ENCODE measurements around the gene CGN. TPM values are rescaled to one million over a fixed set of nuclear protein-coding genes. Genes with fewer than 3 reads are reported as not detected.

The CGN gene
- total and polyA plus RNA-seq, 5 donors from 2014 or later: 0.37 to 1.2 (median 0.37) TPM; not detected in 2

DNA sequence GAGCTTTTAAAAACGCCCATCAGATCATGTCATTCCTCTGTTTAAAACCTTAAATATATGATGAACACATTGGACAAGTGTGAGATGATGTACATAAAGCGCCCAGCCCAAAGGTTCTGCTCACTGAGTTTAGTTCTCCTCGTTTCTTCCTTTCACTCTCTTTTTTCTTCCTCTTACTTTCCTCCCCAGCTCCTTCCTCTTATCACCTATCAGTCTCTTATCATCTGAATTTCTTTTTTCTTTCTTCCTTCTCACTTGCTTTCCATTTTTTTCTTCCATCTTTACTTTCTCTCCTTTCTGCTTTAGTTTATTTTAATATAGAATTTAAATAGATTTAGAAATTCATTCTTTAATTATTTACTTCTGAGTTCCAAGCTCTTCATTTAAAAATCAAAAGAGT lies 34.1 kb upstream of the CGN start:
- Histone ChIP-seq H3K27me3 (ENCODE audit: control insufficient read depth, insufficient read depth, low read length) (no peaks in the 10 kb centered on the region), H3K36me3 (ENCODE audit: control insufficient read depth, insufficient read depth, low read length) (no peaks in the 10 kb centered on the region), H3K4me3 (ENCODE audit: low read depth, low read length) (no peak overlapping the region), H3K9me3 (ENCODE audit: control insufficient read depth in 2 of 2, low read length in 2 of 2) (peaks cover 2 to 9% of the 10 kb centered on the region in 2 experiments), H3K4me1 (ENCODE audit: control insufficient read depth, insufficient read depth, low read length, poor library complexity, severe bottlenecking) (peaks cover 6% of the 10 kb centered on the region), H3K27ac (ENCODE audit: insufficient read depth, low read length, poor library complexity, severe bottlenecking) (no peak overlapping the region)
- Mint-ChIP-seq H3K9me3 (peaks cover 0 to 4% (median 0%) of the 10 kb centered on the region in 7 donors), H3K4me3 (peak overlapping the region in 1 of 4 donors; percentile 44), H3K36me3 (no peaks in the 10 kb centered on the region), H3K4me1 (peaks cover 6 to 15% (median 11%) of the 10 kb centered on the region in 4 donors), H3K27ac (peak overlapping the region in 1 of 3 donors; percentile 77), H3K27me3 (no peaks in the 10 kb centered on the region)
- DNase-seq (no peak), ATAC-seq (ENCODE audit: low read depth in 2 of 2) (no peak)

DNA sequence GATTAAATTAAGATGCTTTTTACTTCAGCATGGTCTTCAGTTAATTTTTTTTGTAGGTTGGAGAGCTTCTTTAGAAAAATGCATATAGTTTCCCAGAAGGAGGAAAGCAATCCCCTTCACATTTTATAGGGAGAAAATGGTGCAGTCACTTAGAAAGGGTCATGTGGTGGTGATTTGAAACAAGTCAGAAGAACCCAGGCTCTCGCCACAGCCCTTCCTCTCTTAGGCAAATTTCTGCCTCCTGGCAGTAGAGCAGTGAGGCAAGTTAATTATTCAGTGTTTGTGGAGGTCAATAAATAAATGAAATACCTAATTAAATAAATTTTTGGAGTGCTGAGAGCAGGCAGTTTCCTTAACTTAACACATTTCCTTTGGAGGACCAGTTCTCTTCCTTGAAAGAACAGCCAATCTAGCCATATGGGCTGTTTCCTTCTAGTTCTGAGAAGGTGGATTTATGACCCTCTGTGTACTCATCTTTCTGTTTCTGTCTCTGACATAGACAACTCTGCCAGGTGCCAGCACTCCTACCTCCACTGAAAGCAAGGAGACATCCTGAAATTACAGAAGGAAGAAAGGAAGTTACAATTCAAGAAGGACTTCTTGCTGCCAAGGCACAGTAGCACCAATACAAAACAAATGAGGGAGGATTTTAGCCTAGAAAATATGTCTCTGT lies 32.9 kb upstream of the CGN start:
- Histone ChIP-seq H3K4me1 (ENCODE audit: control insufficient read depth, insufficient read depth, low read length, poor library complexity, severe bottlenecking) (peaks cover 1% of the 10 kb centered on the region), H3K27ac (ENCODE audit: insufficient read depth, low read length, poor library complexity, severe bottlenecking) (no peak overlapping the region), H3K9me3 (ENCODE audit: control insufficient read depth in 2 of 2, low read length in 2 of 2) (peaks cover 2 to 12% of the 10 kb centered on the region in 2 experiments), H3K27me3 (ENCODE audit: control insufficient read depth, insufficient read depth, low read length) (no peaks in the 10 kb centered on the region), H3K36me3 (ENCODE audit: control insufficient read depth, insufficient read depth, low read length) (no peaks in the 10 kb centered on the region), H3K4me3 (ENCODE audit: low read depth, low read length) (no peak overlapping the region)
- ATAC-seq (ENCODE audit: low read depth in 2 of 2) (no peak), DNase-seq (no peak)
- H3K4me3 Mint-ChIP-seq: no peak overlapping the region
- H3K36me3 Mint-ChIP-seq: no peaks in the 10 kb centered on the region
- H3K27ac Mint-ChIP-seq: no peak overlapping the region
- H3K9me3 Mint-ChIP-seq: peaks cover 0 to 4% (median 0%) of the 10 kb centered on the region in 7 donors
- H3K4me1 Mint-ChIP-seq: peaks cover 0 to 8% (median 4%) of the 10 kb centered on the region in 4 donors
- no peaks in the 10 kb centered on the region for H3K27me3 Mint-ChIP-seq

DNA sequence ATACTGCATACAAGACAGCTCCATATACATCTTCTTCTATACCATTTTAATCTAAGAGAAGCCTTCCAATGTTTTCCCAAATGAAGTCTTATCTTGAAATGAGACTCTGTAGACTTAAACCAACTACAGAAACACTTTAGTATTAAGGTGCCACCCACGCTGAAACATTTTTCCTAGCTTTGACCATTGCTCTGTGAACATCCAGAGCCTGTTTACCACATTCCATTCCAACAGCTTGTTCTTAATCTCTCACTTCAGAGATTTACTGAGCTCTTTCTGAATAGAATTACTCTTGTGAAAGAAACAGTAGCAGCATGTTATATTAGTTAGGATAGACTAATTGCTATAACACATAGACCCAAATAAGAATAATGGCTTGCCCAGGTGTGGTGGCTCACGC lies 32.3 kb upstream of the CGN start:
- Mint-ChIP-seq H3K27ac (no peak overlapping the region), H3K27me3 (no peaks in the 10 kb centered on the region), H3K4me1 (peaks cover 0 to 3% (median 1%) of the 10 kb centered on the region in 4 donors), H3K9me3 (peaks cover 0 to 4% (median 0%) of the 10 kb centered on the region in 7 donors), H3K36me3 (no peaks in the 10 kb centered on the region), H3K4me3 (no peak overlapping the region)
- Histone ChIP-seq H3K4me1 (ENCODE audit: control insufficient read depth, insufficient read depth, low read length, poor library complexity, severe bottlenecking) (no peaks in the 10 kb centered on the region), H3K27me3 (ENCODE audit: control insufficient read depth, insufficient read depth, low read length) (no peaks in the 10 kb centered on the region), H3K27ac (ENCODE audit: insufficient read depth, low read length, poor library complexity, severe bottlenecking) (no peak overlapping the region), H3K4me3 (ENCODE audit: low read depth, low read length) (no peak overlapping the region), H3K9me3 (ENCODE audit: control insufficient read depth in 2 of 2, low read length in 2 of 2) (peaks cover 2 to 12% of the 10 kb centered on the region in 2 experiments), H3K36me3 (ENCODE audit: control insufficient read depth, insufficient read depth, low read length) (no peaks in the 10 kb centered on the region)
- no peak for ATAC-seq (ENCODE audit: low read depth in 2 of 2)
- no peak for DNase-seq

DNA sequence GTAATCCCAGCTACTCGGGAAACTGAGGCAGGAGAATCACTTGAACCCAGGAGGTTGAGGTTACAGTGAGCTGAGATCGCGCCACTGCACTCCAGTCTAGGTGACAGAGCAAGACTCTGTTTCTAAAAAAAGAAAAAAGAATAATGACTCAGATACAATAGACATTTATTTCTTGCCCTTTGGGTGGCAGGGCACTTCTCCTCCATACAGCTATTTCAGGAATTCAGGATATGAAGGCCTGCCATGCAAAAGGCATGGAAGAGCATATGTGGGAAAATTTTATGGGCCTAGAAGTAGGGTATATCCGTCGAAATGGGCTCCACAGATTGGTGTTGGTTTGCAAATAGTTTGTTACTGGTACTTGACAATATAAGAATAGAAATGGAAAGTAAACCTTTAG lies 31.7 kb upstream of the CGN start:
- Histone ChIP-seq H3K9me3 (ENCODE audit: control insufficient read depth in 2 of 2, low read length in 2 of 2) (peaks cover 2 to 12% of the 10 kb centered on the region in 2 experiments), H3K27ac (ENCODE audit: insufficient read depth, low read length, poor library complexity, severe bottlenecking) (no peak overlapping the region), H3K4me1 (ENCODE audit: control insufficient read depth, insufficient read depth, low read length, poor library complexity, severe bottlenecking) (no peaks in the 10 kb centered on the region), H3K4me3 (ENCODE audit: low read depth, low read length) (no peak overlapping the region), H3K36me3 (ENCODE audit: control insufficient read depth, insufficient read depth, low read length) (no peaks in the 10 kb centered on the region), H3K27me3 (ENCODE audit: control insufficient read depth, insufficient read depth, low read length) (no peaks in the 10 kb centered on the region)
- ATAC-seq (ENCODE audit: low read depth in 2 of 2) (no peak), DNase-seq (no peak)
- H3K9me3 Mint-ChIP-seq: peaks cover 0 to 4% (median 0%) of the 10 kb centered on the region in 7 donors
- H3K4me1 Mint-ChIP-seq: no peaks in the 10 kb centered on the region
- no peak overlapping the region for H3K4me3 Mint-ChIP-seq
- no peaks in the 10 kb centered on the region for H3K36me3 Mint-ChIP-seq
- no peaks in the 10 kb centered on the region for H3K27me3 Mint-ChIP-seq
- no peak overlapping the region for H3K27ac Mint-ChIP-seq

DNA sequence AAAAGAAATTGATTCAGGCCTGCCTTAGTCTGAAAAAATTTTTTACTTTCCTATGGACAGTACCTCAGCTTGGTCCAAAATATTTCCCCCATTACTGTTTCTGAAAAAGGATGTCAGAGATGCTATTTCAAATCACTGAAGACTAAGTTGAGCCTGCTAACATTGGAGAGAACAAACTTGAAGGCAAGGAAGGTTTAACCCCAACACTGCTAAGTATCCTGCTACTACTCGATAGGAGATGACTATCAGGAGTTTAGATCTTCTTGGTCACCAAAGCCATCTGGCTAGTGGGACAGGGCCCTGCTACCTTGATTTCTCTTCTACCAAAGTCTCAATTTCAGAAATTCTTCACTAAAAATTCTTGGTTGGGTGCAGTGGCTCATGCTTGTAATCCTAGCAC lies 29.2 kb upstream of the CGN start:
- no peak for ATAC-seq (ENCODE audit: low read depth in 2 of 2)
- no peaks in the 10 kb centered on the region for H3K27me3 Mint-ChIP-seq
- H3K27ac Mint-ChIP-seq: no peak overlapping the region
- no peaks in the 10 kb centered on the region for H3K4me1 Mint-ChIP-seq
- no peak for DNase-seq
- peaks cover 2 to 12% of the 10 kb centered on the region in 2 experiments for H3K9me3 ChIP-seq (ENCODE audit: control insufficient read depth in 2 of 2, low read length in 2 of 2)
- H3K27me3 ChIP-seq (ENCODE audit: control insufficient read depth, insufficient read depth, low read length): no peaks in the 10 kb centered on the region
- H3K4me3 Mint-ChIP-seq: no peak overlapping the region
- H3K36me3 ChIP-seq (ENCODE audit: control insufficient read depth, insufficient read depth, low read length): no peaks in the 10 kb centered on the region
- H3K4me3 ChIP-seq (ENCODE audit: low read depth, low read length): no peak overlapping the region
- H3K36me3 Mint-ChIP-seq: no peaks in the 10 kb centered on the region
- H3K27ac ChIP-seq (ENCODE audit: insufficient read depth, low read length, poor library complexity, severe bottlenecking): no peak overlapping the region
- H3K9me3 Mint-ChIP-seq: peaks cover 0 to 4% (median 0%) of the 10 kb centered on the region in 7 donors
- no peaks in the 10 kb centered on the region for H3K4me1 ChIP-seq (ENCODE audit: control insufficient read depth, insufficient read depth, low read length, poor library complexity, severe bottlenecking)

DNA sequence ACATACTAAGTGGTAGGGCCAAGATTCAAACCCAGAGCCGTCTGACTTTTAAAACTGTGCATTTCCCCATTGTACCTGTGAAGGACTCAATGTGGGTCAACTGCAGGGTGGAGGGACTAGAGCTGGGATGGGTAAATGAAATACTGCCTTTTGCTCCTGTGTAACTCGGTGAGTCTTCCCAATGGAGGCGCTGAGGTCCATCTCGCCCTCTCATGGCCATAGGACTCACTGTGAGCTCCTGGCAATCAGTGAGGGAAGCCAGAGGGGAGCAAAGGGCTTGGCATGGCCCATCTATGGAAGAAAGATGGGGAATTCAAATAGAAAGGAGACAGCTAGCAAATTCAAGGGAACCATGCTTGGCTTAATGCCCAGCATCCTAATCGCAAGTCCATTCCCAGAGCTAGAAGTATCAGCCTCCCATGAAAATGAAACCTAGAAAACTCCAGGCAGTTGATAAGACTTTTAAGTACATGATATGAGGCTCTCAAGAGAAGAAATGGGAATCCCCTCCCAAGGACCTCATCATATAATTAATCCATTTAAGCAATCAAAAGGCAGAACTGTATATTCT lies 25.4 kb upstream of the CGN start:
- H3K36me3 Mint-ChIP-seq: no peaks in the 10 kb centered on the region
- no peak for DNase-seq
- no peaks in the 10 kb centered on the region for H3K4me1 ChIP-seq (ENCODE audit: control insufficient read depth, insufficient read depth, low read length, poor library complexity, severe bottlenecking)
- H3K27me3 Mint-ChIP-seq: peaks cover 5% of the 10 kb centered on the region
- H3K4me3 Mint-ChIP-seq: no peak overlapping the region
- H3K4me3 ChIP-seq (ENCODE audit: low read depth, low read length): no peak overlapping the region
- peaks cover 2 to 12% of the 10 kb centered on the region in 2 experiments for H3K9me3 ChIP-seq (ENCODE audit: control insufficient read depth in 2 of 2, low read length in 2 of 2)
- no peaks in the 10 kb centered on the region for H3K4me1 Mint-ChIP-seq
- peak overlapping the region in 1 of 3 donors; percentile 21 for H3K27ac Mint-ChIP-seq
- no peak for ATAC-seq (ENCODE audit: low read depth in 2 of 2)
- H3K27ac ChIP-seq (ENCODE audit: insufficient read depth, low read length, poor library complexity, severe bottlenecking): no peak overlapping the region
- no peaks in the 10 kb centered on the region for H3K27me3 ChIP-seq (ENCODE audit: control insufficient read depth, insufficient read depth, low read length)
- peaks cover 0 to 3% (median 0%) of the 10 kb centered on the region in 7 donors for H3K9me3 Mint-ChIP-seq
- H3K36me3 ChIP-seq (ENCODE audit: control insufficient read depth, insufficient read depth, low read length): no peaks in the 10 kb centered on the region

DNA sequence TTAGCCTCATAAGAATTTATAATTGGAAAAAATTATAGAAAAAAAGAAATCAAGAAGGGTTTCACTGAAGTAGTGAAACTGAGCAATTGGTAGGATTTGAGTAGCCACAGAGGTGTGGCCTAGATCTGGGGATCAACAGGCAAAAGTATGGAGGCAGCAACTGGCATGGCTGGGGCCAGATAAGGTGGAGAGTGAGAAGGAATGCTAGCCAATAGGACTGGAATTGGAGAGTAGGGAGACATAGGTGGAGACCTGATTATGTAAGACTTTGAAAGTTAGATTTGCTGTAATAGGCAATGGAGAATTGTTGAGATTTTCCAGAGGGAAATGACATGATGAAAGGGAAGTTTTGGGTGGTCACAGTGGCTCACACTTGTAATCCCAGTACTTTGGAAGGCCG lies 24.6 kb upstream of the CGN start:
- H3K4me3 ChIP-seq (ENCODE audit: low read depth, low read length): no peak overlapping the region
- Mint-ChIP-seq H3K4me3 (no peak overlapping the region), H3K9me3 (peaks cover 0 to 3% (median 0%) of the 10 kb centered on the region in 7 donors), H3K27ac (peak overlapping the region in 1 of 3 donors; percentile 39), H3K27me3 (peaks cover 5% of the 10 kb centered on the region), H3K36me3 (no peaks in the 10 kb centered on the region), H3K4me1 (no peaks in the 10 kb centered on the region)
- ATAC-seq (ENCODE audit: low read depth in 2 of 2): no peak
- H3K27ac ChIP-seq (ENCODE audit: insufficient read depth, low read length, poor library complexity, severe bottlenecking): no peak overlapping the region
- peaks cover 2 to 8% of the 10 kb centered on the region in 2 experiments for H3K9me3 ChIP-seq (ENCODE audit: control insufficient read depth in 2 of 2, low read length in 2 of 2)
- no peaks in the 10 kb centered on the region for H3K36me3 ChIP-seq (ENCODE audit: control insufficient read depth, insufficient read depth, low read length)
- H3K4me1 ChIP-seq (ENCODE audit: control insufficient read depth, insufficient read depth, low read length, poor library complexity, severe bottlenecking): no peaks in the 10 kb centered on the region
- no peaks in the 10 kb centered on the region for H3K27me3 ChIP-seq (ENCODE audit: control insufficient read depth, insufficient read depth, low read length)
- DNase-seq: no peak

DNA sequence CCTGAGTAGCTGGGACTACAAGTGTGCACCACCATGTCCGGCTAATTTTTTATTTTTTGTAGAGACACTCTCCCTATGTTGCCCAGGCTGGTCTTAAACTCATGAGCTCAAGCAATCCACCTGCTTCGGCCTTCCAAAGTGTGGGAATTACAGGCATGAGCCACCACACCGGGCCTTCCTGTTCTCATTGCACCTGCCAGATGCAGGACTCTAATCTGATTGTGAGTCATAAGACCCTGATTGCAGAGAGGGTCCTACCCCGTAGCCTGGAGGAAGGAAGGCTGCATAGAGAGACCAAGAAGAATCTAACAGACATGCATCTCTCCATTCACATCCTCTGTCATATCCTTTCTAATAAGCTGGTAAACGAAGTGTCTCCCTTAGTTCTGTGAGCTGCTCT lies 19.5 kb upstream of the CGN start:
- Histone ChIP-seq H3K4me1 (ENCODE audit: control insufficient read depth, insufficient read depth, low read length, poor library complexity, severe bottlenecking) (no peaks in the 10 kb centered on the region), H3K36me3 (ENCODE audit: control insufficient read depth, insufficient read depth, low read length) (no peaks in the 10 kb centered on the region), H3K27me3 (ENCODE audit: control insufficient read depth, insufficient read depth, low read length) (no peaks in the 10 kb centered on the region), H3K9me3 (ENCODE audit: control insufficient read depth in 2 of 2, low read length in 2 of 2) (no peaks in the 10 kb centered on the region), H3K27ac (ENCODE audit: insufficient read depth, low read length, poor library complexity, severe bottlenecking) (no peak overlapping the region), H3K4me3 (ENCODE audit: low read depth, low read length) (no peak overlapping the region)
- ATAC-seq (ENCODE audit: low read depth in 2 of 2) (no peak), DNase-seq (no peak)
- H3K27ac Mint-ChIP-seq: no peak overlapping the region
- no peak overlapping the region for H3K4me3 Mint-ChIP-seq
- H3K36me3 Mint-ChIP-seq: no peaks in the 10 kb centered on the region
- peaks cover 0 to under 1% (median 0%) of the 10 kb centered on the region in 7 donors for H3K9me3 Mint-ChIP-seq
- H3K27me3 Mint-ChIP-seq: peaks cover 11% of the 10 kb centered on the region
- no peaks in the 10 kb centered on the region for H3K4me1 Mint-ChIP-seq

Data from CD4-positive, CD25-positive, alpha-beta regulatory T cell (primary cell).